ENCODE results near the gene SGCG. TPM values are rescaled to one million over a fixed set of nuclear protein-coding genes. Genes with fewer than 3 reads are reported as not detected.

The SGCG gene
- total RNA-seq, 2 experiments from 2014 or later = not detected

- no peak for DNase-seq (ENCODE audit: low spot score)
- TF ChIP-seq EZH2phosphoT487 (IDR thresholded peaks at IDR 0.05; ENCODE audit: borderline replicate concordance, low read depth, low read length) (no peak), CTCF (conservative IDR thresholded peaks at IDR 0.05; ENCODE audit: low read length) (no peak)
- H3K36me3 ChIP-seq (ENCODE audit: insufficient read depth, low read length) = peaks cover 12% of the 10 kb centered on the region
- no peak overlapping the region for H2AFZ ChIP-seq (ENCODE audit: low read length)
- POLR2A ChIA-PET = no interaction called here
- no peaks in the 10 kb centered on the region for H3K9me2 ChIP-seq (ENCODE audit: insufficient read depth, low read length)
- CTCF ChIA-PET (ENCODE audit: unreplicated experiment) = no interaction called here
- H4K20me1 ChIP-seq (ENCODE audit: insufficient read depth, low read length) = no peaks in the 10 kb centered on the region
- H3K79me2 ChIP-seq (ENCODE audit: insufficient read depth, low read depth, low read length) = no peaks in the 10 kb centered on the region
- H3K4me1 ChIP-seq (ENCODE audit: insufficient read depth, low read length, poor library complexity, severe bottlenecking) = peaks cover 4% of the 10 kb centered on the region
- H3K9me3 ChIP-seq (ENCODE audit: low read length) = no peaks in the 10 kb centered on the region
- no peak overlapping the region for H3K4me3 ChIP-seq (ENCODE audit: low read depth, low read length, poor library complexity, severe bottlenecking)
- no peak overlapping the region for H3K27ac ChIP-seq (ENCODE audit: low read depth, low read length, poor library complexity, severe bottlenecking)
- no peak overlapping the region for H3K4me2 ChIP-seq (ENCODE audit: low read length)
- intact Hi-C loops (cut with micrococcal nuclease; ENCODE audit: unreplicated experiment) = no loop called here
- no TSS peak for BruUV-seq (replicated peaks)
Observed at GRCh38 chr13:23350009-23350408, 169.2 kb downstream of the SGCG start.

- POLR2A ChIA-PET = no interaction called here
- CTCF ChIA-PET (ENCODE audit: unreplicated experiment) = no interaction called here
- H3K9me3 ChIP-seq (ENCODE audit: low read length) = no peaks in the 10 kb centered on the region
- H3K79me2 ChIP-seq (ENCODE audit: insufficient read depth, low read depth, low read length) = no peaks in the 10 kb centered on the region
- no peaks in the 10 kb centered on the region for H3K4me1 ChIP-seq (ENCODE audit: insufficient read depth, low read length, poor library complexity, severe bottlenecking)
- no peak overlapping the region for H2AFZ ChIP-seq (ENCODE audit: low read length)
- no peak for DNase-seq (ENCODE audit: low spot score)
- no peak overlapping the region for H3K27ac ChIP-seq (ENCODE audit: low read depth, low read length, poor library complexity, severe bottlenecking)
- H3K4me2 ChIP-seq (ENCODE audit: low read length) = no peak overlapping the region
- H3K9me2 ChIP-seq (ENCODE audit: insufficient read depth, low read length) = no peaks in the 10 kb centered on the region
- no peaks in the 10 kb centered on the region for H4K20me1 ChIP-seq (ENCODE audit: insufficient read depth, low read length)
- no TSS peak for BruUV-seq (replicated peaks)
- TF ChIP-seq EZH2phosphoT487 (IDR thresholded peaks at IDR 0.05; ENCODE audit: borderline replicate concordance, low read depth, low read length) (no peak), CTCF (conservative IDR thresholded peaks at IDR 0.05; ENCODE audit: low read length) (no peak)
- peaks cover 26% of the 10 kb centered on the region for H3K36me3 ChIP-seq (ENCODE audit: insufficient read depth, low read length)
- intact Hi-C loops (cut with micrococcal nuclease; ENCODE audit: unreplicated experiment) = no loop called here
- H3K4me3 ChIP-seq (ENCODE audit: low read depth, low read length, poor library complexity, severe bottlenecking) = no peak overlapping the region
Observed at GRCh38 chr13:23352161-23352560, 171.4 kb downstream of the SGCG start.

GRCh38 chr13:23354520-23354919, 173.7 kb downstream of the SGCG start:
- no peak for TF ChIP-seq CTCF (conservative IDR thresholded peaks at IDR 0.05; ENCODE audit: low read length)
- TF ChIP-seq EZH2phosphoT487 (IDR thresholded peaks at IDR 0.05; ENCODE audit: borderline replicate concordance, low read depth, low read length) = no peak
- ChIA-PET CTCF (ENCODE audit: unreplicated experiment) (no interaction called here), POLR2A (interaction anchor here (1.3 kb wide), 1 partner anchor 9 kb away, joined by 6 read pairs; no protein-coding TSS in a partner anchor)
- H3K36me3 ChIP-seq (ENCODE audit: insufficient read depth, low read length) = peaks cover 33% of the 10 kb centered on the region
- H3K4me2 ChIP-seq (ENCODE audit: low read length) = no peak overlapping the region
- BruUV-seq (replicated peaks) = no TSS peak
- H3K4me1 ChIP-seq (ENCODE audit: insufficient read depth, low read length, poor library complexity, severe bottlenecking) = no peaks in the 10 kb centered on the region
- no peaks in the 10 kb centered on the region for H3K9me2 ChIP-seq (ENCODE audit: insufficient read depth, low read length)
- intact Hi-C loops (cut with micrococcal nuclease; ENCODE audit: unreplicated experiment) = no loop called here
- H3K27ac ChIP-seq (ENCODE audit: low read depth, low read length, poor library complexity, severe bottlenecking) = no peak overlapping the region
- H3K9me3 ChIP-seq (ENCODE audit: low read length) = no peaks in the 10 kb centered on the region
- DNase-seq (ENCODE audit: low spot score) = no peak
- H3K4me3 ChIP-seq (ENCODE audit: low read depth, low read length, poor library complexity, severe bottlenecking) = no peak overlapping the region
- no peaks in the 10 kb centered on the region for H3K79me2 ChIP-seq (ENCODE audit: insufficient read depth, low read depth, low read length)
- H4K20me1 ChIP-seq (ENCODE audit: insufficient read depth, low read length) = no peaks in the 10 kb centered on the region
- no peak overlapping the region for H2AFZ ChIP-seq (ENCODE audit: low read length)
